ENCODE results near the gene EAF2.

- TF ChIP-seq, protein P1, sequence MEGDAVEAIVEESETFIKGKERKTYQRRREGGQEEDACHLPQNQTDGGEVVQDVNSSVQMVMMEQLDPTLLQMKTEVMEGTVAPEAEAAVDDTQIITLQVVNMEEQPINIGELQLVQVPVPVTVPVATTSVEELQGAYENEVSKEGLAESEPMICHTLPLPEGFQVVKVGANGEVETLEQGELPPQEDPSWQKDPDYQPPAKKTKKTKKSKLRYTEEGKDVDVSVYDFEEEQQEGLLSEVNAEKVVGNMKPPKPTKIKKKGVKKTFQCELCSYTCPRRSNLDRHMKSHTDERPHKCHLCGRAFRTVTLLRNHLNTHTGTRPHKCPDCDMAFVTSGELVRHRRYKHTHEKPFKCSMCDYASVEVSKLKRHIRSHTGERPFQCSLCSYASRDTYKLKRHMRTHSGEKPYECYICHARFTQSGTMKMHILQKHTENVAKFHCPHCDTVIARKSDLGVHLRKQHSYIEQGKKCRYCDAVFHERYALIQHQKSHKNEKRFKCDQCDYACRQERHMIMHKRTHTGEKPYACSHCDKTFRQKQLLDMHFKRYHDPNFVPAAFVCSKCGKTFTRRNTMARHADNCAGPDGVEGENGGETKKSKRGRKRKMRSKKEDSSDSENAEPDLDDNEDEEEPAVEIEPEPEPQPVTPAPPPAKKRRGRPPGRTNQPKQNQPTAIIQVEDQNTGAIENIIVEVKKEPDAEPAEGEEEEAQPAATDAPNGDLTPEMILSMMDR (IDR thresholded peaks at IDR 0.05) = no peak
- no peak for TF ChIP-seq POLR2A (IDR thresholded peaks at IDR 0.05)
Measured at GRCh38 chr3:121794264-121794983, 40.6 kb upstream of the EAF2 start.

Data from esophagus squamous epithelium (tissue), 4 donors.